H1 (cell line): ENCODE measurements around the gene RIPOR1. TPM values are rescaled to one million over a fixed set of nuclear protein-coding genes. Genes with fewer than 3 reads are reported as not detected.

Experiments
- BRCA1 ChIP-seq: IDR thresholded peaks from 2 replicates; pipeline ENCODE4 v1.6.1; 2012; ENCODE audit warnings: low read depth, low read length, improper control_type of control experiment
- CHD2 ChIP-seq: IDR thresholded peaks from 2 replicates; pipeline ENCODE4 v1.6.1; 2012; ENCODE audit warnings: low read length, improper control_type of control experiment
- CHD7 ChIP-seq: fragments of 300-600 bp; sonication (generic); IDR thresholded peaks from 2 replicates; pipeline ENCODE4 v1.7.1; 2012; ENCODE audit warnings: low read length, moderate library complexity, mild to moderate bottlenecking, inconsistent platforms; ENCODE audit not compliant: insufficient replicate concordance
- EGR1 ChIP-seq: IDR thresholded peaks from 2 replicates; pipeline ENCODE4 v1.6.1; 2011; ENCODE audit warnings: low read depth, low read length, borderline replicate concordance
- RBBP5 ChIP-seq: IDR thresholded peaks from 2 replicates; pipeline ENCODE4 v1.7.1; 2012; ENCODE audit warnings: low read depth, mild to moderate bottlenecking, inconsistent platforms, low read length, moderate library complexity, borderline replicate concordance
- RNF2 ChIP-seq: fragments of 200-900, 300-1000 bp; sonication (generic); IDR thresholded peaks from 2 replicates; pipeline ENCODE4 v1.7.1; 2016; ENCODE audit warnings: borderline replicate concordance, low read depth, mild to moderate bottlenecking, antibody characterized with exemption, low read length; ENCODE audit not compliant: poor library complexity, severe bottlenecking; ENCODE audit errors: missing control alignments
- TBP ChIP-seq: IDR thresholded peaks from 2 replicates; pipeline ENCODE4 v1.6.1; 2011; ENCODE audit warnings: low read depth, low read length, improper control_type of control experiment
- polyA plus RNA-seq, 7 experiments: library from polyadenylated mRNA; depleted of rRNA in 3 of 7; stranded (reverse) in 5 of 7; unstranded in 2 of 7; fragments of >200 nt in 5 of 7; fragments of 200-250 nt in 2 of 7; gene quantifications; 1 replicate in 5 of 7; 2 replicates in 1 of 7; 4 replicates in 1 of 7; pipeline versions ENCODE4 v1.2.1 to v1.2.3, GENCODE V29; 2011 to 2013; ENCODE audit warnings: missing spikeins in 2 of 7, mixed read lengths in 2 of 7
- total RNA-seq: library from RNA; stranded (reverse); fragmentation: NEBNext Ultra II Directional; extraction: Animal tissue kit (Norgen Biotek cat#: 25700); gene quantifications from 2 replicates; pipeline ENCODE4 v1.2.1, GENCODE V29; 2021

Gene RIPOR1
- total and polyA plus RNA-seq, 2 of the 8 experiments (the other 6 are each of a cell fraction or from before 2014, with no cell fraction given) = 2.7 to 10.1 TPM

DNA sequence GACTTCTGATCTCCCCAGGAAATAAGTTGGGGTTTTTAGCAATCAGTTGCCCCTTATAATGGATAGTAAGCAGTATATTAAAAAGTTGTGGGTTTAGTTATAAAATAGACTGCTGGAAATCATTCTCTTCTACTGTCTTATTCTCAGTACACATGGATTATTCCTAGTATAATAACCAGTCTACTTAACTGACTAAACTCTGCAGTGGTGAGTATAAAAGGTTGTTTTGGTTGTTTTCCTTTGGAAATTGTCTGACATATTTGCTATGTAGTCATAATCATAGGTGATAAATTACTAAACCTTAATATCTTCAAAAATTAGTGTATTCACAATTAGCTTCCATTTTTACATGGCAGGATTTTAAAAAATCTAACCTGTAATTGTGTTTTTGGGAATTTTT lies 65.1 kb downstream of the RIPOR1 start (continued):
- TF ChIP-seq CHD7 (no peak), BRCA1 (no peak), EGR1 (no peak), RNF2 (no peak), TBP (no peak), CHD2 (no peak), RBBP5 (no peak)
